ENCODE measurements around the gene EPAS1. TPM values are rescaled to one million over a fixed set of nuclear protein-coding genes. Genes with fewer than 3 reads are reported as not detected.

EPAS1 gene
- total RNA-seq, 1 experiment from 2014 or later, result 43.2 TPM

DNA sequence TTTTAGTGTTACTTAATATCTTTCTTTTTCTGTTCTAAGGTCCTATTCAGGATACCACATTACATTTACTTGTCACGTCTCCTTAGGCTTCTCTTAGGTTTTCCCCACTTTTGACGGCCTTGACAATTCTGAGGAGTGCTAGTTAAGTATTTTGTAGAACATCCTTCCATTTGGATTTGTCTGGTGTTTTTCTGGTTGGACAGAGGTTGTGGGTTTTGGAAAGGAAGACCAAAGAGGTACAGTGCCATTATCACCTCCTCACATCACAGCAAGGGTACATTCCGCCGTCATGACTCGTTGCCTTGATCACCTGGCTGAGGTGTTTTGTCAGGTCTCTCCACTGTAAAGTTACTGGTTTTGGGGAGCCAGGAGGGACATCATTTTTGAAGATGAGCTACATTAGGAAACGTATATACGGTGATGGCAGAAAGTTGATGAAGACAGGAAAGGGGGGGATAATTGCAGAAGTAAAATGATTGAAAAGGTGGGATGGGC is 93.7 kb downstream of the EPAS1 start:
- Histone ChIP-seq H3F3A (ENCODE audit: low read length, unreplicated experiment) (no peaks in the 10 kb centered on the region), H3K9me2 (replicated peaks; ENCODE audit: low read length) (no peaks in the 10 kb centered on the region), H3K4me1 (ENCODE audit: insufficient read depth, low read length) (peaks cover 14% of the 10 kb centered on the region), H2AFZ (ENCODE audit: low read length) (no peak overlapping the region), H4K20me1 (ENCODE audit: low read length) (no peaks in the 10 kb centered on the region), H3K79me2 (ENCODE audit: low read length) (no peaks in the 10 kb centered on the region), H3K9me3 (ENCODE audit: low read length) (no peaks in the 10 kb centered on the region), H3K4me2 (ENCODE audit: low read length) (no peak overlapping the region), H3K27ac (ENCODE audit: low read length) (no peak overlapping the region), H3K9ac (ENCODE audit: low read length) (no peak overlapping the region), H3K4me3 (ENCODE audit: low read length) (no peak overlapping the region), H3K36me3 (ENCODE audit: low read depth, low read length) (no peaks in the 10 kb centered on the region), H3K27me3 (ENCODE audit: low read length) (no peaks in the 10 kb centered on the region)
- TF ChIP-seq, protein P1, sequence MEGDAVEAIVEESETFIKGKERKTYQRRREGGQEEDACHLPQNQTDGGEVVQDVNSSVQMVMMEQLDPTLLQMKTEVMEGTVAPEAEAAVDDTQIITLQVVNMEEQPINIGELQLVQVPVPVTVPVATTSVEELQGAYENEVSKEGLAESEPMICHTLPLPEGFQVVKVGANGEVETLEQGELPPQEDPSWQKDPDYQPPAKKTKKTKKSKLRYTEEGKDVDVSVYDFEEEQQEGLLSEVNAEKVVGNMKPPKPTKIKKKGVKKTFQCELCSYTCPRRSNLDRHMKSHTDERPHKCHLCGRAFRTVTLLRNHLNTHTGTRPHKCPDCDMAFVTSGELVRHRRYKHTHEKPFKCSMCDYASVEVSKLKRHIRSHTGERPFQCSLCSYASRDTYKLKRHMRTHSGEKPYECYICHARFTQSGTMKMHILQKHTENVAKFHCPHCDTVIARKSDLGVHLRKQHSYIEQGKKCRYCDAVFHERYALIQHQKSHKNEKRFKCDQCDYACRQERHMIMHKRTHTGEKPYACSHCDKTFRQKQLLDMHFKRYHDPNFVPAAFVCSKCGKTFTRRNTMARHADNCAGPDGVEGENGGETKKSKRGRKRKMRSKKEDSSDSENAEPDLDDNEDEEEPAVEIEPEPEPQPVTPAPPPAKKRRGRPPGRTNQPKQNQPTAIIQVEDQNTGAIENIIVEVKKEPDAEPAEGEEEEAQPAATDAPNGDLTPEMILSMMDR (conservative IDR thresholded peaks at IDR 0.05; ENCODE audit: low read depth, low read length), result no peak
- TF ChIP-seq EZH2phosphoT487 (IDR thresholded peaks at IDR 0.05; ENCODE audit: borderline replicate concordance, low read length) (no peak), EZH2 (IDR thresholded peaks at IDR 0.05; ENCODE audit: low read length, unreplicated experiment) (no peak)
- intact Hi-C loops (cut with micrococcal nuclease), result no loop called here
- CTCF ChIA-PET, result no interaction called here
- no peak for DNase-seq
- no TSS peak for BruUV-seq (replicated peaks)
- ATAC-seq, result no peak
- POLR2A ChIA-PET (ENCODE audit: unreplicated experiment), result no interaction called here

DNA sequence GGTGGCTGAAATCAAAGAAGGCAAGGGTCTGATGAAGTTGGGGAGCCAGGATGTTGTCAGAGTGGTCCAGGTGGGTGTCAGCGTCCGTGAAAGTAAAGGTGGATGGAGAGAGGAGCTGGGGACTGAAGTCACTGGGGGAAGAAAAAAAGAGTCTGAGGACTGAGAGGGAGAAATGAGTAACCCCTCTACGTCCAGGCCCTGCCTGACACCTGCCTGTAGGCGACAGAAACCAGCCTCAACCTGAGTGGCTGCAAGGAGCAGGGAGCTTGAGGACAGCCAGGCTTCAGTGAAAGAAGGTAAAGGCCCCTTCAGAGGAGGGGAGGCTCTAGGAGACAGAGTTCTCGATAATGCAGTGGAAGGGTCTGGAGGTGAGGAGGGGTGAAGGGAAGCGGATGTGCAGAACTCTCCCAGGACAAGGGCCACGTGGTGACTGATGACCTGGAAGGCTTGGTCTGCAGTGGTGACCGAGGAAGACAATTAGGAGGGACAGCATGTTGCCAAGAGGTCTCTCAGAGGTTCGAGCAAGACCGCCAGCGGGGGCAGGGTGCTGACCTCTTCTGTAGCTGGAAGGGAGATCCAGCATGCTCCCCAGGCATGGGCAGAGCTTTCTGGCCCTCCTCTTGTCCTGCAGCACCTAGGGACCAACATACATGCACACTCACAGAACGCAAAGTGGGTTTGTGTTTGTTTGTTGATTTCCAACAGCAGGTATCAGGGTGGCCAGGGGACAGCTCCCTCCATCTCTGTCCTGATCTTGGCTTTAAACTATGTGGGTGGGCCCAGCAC is 95.5 kb downstream of the EPAS1 start:
- no peaks in the 10 kb centered on the region for H3K36me3 ChIP-seq (ENCODE audit: low read depth, low read length)
- ChIA-PET POLR2A (ENCODE audit: unreplicated experiment) (no interaction called here), CTCF (no interaction called here)
- H3K4me2 ChIP-seq (ENCODE audit: low read length), result no peak overlapping the region
- no peak for ATAC-seq
- H3K9me2 ChIP-seq (replicated peaks; ENCODE audit: low read length), result no peaks in the 10 kb centered on the region
- no peaks in the 10 kb centered on the region for H3K4me1 ChIP-seq (ENCODE audit: insufficient read depth, low read length)
- TF ChIP-seq, protein P1 (conservative IDR thresholded peaks at IDR 0.05; ENCODE audit: low read depth, low read length), result no peak
- no peak for TF ChIP-seq EZH2phosphoT487 (IDR thresholded peaks at IDR 0.05; ENCODE audit: borderline replicate concordance, low read length)
- TF ChIP-seq EZH2 (IDR thresholded peaks at IDR 0.05; ENCODE audit: low read length, unreplicated experiment), result no peak
- no peak for DNase-seq
- BruUV-seq (replicated peaks), result no TSS peak
- H3K9me3 ChIP-seq (ENCODE audit: low read length), result no peaks in the 10 kb centered on the region
- no peak overlapping the region for H2AFZ ChIP-seq (ENCODE audit: low read length)
- no peaks in the 10 kb centered on the region for H3K79me2 ChIP-seq (ENCODE audit: low read length)
- no peaks in the 10 kb centered on the region for H3K27me3 ChIP-seq (ENCODE audit: low read length)
- H3K4me3 ChIP-seq (ENCODE audit: low read length), result no peak overlapping the region
- no peak overlapping the region for H3K27ac ChIP-seq (ENCODE audit: low read length)
- H3F3A ChIP-seq (ENCODE audit: low read length, unreplicated experiment), result no peaks in the 10 kb centered on the region
- H4K20me1 ChIP-seq (ENCODE audit: low read length), result no peaks in the 10 kb centered on the region
- intact Hi-C loops (cut with micrococcal nuclease), result no loop called here
- no peak overlapping the region for H3K9ac ChIP-seq (ENCODE audit: low read length)

DNA sequence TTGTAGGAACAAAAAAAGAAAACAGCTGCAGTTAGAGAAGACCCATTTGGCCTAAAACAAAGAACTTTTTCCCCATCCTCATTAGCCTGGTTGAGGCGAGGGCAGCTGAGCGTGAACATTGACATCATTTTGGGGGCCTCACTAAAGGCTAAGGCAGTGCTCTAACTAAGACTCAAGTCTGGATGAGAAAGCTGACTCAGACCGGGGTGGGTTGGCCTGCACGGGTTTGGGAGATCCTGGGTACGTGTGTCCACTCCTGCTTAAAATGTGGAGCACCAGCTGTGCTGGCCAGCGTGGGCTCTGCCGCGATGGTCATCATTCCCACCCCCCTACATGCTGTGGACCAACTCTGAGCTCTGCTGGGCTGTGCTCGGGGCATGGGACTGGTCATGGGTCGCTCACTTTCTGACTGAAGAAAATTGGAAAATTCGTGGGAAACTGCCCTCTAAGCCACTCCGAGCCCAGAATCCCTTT is 96.2 kb downstream of the EPAS1 start:
- DNase-seq, result no peak
- H3K4me1 ChIP-seq (ENCODE audit: insufficient read depth, low read length), result no peaks in the 10 kb centered on the region
- no peaks in the 10 kb centered on the region for H3K36me3 ChIP-seq (ENCODE audit: low read depth, low read length)
- H3K4me3 ChIP-seq (ENCODE audit: low read length), result no peak overlapping the region
- H3K9me2 ChIP-seq (replicated peaks; ENCODE audit: low read length), result no peaks in the 10 kb centered on the region
- no TSS peak for BruUV-seq (replicated peaks)
- H3K9ac ChIP-seq (ENCODE audit: low read length), result no peak overlapping the region
- H4K20me1 ChIP-seq (ENCODE audit: low read length), result no peaks in the 10 kb centered on the region
- ChIA-PET CTCF (no interaction called here), POLR2A (ENCODE audit: unreplicated experiment) (no interaction called here)
- no peaks in the 10 kb centered on the region for H3K9me3 ChIP-seq (ENCODE audit: low read length)
- H3K27me3 ChIP-seq (ENCODE audit: low read length), result no peaks in the 10 kb centered on the region
- intact Hi-C loops (cut with micrococcal nuclease), result no loop called here
- no peak for TF ChIP-seq EZH2phosphoT487 (IDR thresholded peaks at IDR 0.05; ENCODE audit: borderline replicate concordance, low read length)
- TF ChIP-seq, protein P1 (conservative IDR thresholded peaks at IDR 0.05; ENCODE audit: low read depth, low read length), result no peak
- TF ChIP-seq EZH2 (IDR thresholded peaks at IDR 0.05; ENCODE audit: low read length, unreplicated experiment), result no peak
- H2AFZ ChIP-seq (ENCODE audit: low read length), result no peak overlapping the region
- H3K79me2 ChIP-seq (ENCODE audit: low read length), result no peaks in the 10 kb centered on the region
- H3K4me2 ChIP-seq (ENCODE audit: low read length), result no peak overlapping the region
- H3F3A ChIP-seq (ENCODE audit: low read length, unreplicated experiment), result no peaks in the 10 kb centered on the region
- no peak overlapping the region for H3K27ac ChIP-seq (ENCODE audit: low read length)
- no peak for ATAC-seq
